ENCODE measurements around the gene ACADM.

Gene ACADM

DNA sequence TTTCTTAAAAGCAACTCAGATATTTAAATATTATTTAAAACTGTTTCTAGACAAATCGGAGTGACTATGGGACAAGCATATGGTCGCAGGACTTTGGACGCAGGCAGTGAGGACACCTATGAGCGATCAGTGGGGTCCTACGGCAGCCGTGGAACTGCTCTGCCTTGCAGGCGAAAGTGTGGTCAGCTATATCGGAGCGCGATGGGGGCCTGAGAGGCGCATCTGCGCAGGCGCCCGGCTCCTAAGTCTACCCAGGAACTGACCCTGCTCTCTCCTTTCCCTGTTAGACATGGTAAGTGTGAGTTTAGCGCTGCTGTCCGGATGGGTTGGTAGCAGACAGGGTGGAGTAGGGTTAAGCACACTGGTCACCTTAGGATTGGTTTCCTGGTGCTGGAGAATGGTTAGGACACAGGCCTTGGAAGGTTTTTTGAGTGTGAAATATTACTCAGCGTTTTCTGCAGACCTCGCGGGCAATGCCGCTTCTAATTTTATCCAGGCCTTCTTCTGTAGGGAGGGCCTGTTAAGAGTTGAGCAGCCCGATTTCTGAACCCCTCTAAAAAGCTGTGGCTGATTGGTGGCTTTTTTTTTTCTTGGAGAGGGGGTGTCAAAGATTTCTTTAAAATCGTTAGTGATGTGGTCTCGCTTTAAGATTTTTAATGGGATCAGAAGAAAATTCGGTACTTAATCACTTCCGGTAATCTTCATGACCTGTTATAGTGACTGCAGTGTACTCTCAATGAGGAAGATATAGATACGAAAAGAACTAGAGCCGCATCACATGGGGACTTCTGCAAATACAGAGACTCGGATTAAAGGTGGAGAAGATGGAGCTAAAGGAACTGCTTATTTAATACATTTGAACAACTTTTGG, 61.7 kb downstream of the ACADM start, which contains the start of gene RABGGTB:
RABGGTB (plus strand) TSS at position 274 of the 871 bp plus-strand sequence; CDS start at position 290, 16 bp downstream.
- peak; percentile 98 for DNase-seq (ENCODE audit: low read depth in 2 of 2)
- H3K4me3 ChIP-seq (replicated peaks in 1 of 2; ENCODE audit: low read depth in 2 of 2, low read length in 2 of 2): peak within 1 kb of the TSS; percentile 78 to 80
- TF ChIP-seq, protein P1, sequence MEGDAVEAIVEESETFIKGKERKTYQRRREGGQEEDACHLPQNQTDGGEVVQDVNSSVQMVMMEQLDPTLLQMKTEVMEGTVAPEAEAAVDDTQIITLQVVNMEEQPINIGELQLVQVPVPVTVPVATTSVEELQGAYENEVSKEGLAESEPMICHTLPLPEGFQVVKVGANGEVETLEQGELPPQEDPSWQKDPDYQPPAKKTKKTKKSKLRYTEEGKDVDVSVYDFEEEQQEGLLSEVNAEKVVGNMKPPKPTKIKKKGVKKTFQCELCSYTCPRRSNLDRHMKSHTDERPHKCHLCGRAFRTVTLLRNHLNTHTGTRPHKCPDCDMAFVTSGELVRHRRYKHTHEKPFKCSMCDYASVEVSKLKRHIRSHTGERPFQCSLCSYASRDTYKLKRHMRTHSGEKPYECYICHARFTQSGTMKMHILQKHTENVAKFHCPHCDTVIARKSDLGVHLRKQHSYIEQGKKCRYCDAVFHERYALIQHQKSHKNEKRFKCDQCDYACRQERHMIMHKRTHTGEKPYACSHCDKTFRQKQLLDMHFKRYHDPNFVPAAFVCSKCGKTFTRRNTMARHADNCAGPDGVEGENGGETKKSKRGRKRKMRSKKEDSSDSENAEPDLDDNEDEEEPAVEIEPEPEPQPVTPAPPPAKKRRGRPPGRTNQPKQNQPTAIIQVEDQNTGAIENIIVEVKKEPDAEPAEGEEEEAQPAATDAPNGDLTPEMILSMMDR (IDR thresholded peaks at IDR 0.05; ENCODE audit: low read depth, low read length): no peak

DNA sequence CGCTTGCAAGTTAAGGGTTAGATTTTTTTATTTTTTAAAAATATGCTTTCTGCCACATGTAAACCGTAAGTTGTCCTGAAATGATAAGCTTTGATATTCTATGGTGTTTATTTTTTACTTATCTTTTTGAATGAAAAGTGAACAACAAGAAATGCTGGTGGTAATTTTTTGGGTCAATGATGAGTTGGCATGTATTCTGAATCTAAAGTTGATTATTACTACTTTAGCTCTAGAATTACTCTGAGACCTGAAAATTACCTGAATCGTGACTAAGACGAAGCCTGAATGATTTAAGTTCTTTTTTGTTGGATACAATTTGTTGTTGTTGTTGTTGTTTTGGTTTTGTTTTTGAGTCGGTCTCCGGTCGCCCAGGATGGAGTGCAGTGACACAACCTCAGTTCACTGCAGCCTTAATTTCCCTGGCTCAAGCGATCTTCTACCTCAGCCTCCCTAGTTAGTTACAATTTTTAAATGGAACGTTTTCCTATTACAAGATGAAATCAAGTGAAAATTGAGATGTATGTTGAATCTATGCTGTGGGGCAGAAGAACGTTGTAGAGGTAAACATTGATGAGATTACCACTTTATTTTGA, 62.5 kb downstream of the ACADM start:
- peak overlapping the region; percentile 78 to 80 for H3K4me3 ChIP-seq (replicated peaks in 1 of 2; ENCODE audit: low read depth in 2 of 2, low read length in 2 of 2)
- TF ChIP-seq, protein P1 (IDR thresholded peaks at IDR 0.05; ENCODE audit: low read depth, low read length): no peak
- DNase-seq (ENCODE audit: low read depth in 2 of 2): no peak

DNA sequence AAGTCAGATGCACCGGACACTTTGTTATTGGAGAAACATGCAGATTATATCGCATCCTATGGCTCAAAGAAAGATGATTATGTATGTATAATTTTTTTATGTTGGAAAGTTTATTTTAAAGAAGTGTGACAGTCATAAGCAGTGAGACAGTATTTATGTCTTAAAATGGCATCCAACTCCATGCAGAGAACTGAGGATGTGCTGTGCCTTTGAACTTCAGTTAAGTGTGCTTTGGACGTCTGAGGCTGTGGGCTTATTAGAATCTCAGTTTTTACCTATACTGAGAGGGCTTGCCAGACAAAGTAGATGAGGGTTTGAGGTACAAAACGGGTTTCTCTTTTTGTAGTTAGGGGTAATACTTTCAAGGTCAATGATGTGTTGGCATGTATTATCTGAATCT, 63.0 kb downstream of the ACADM start:
- DNase-seq (ENCODE audit: low read depth in 2 of 2): no peak
- TF ChIP-seq, protein P1 (IDR thresholded peaks at IDR 0.05; ENCODE audit: low read depth, low read length): no peak
- peak overlapping the region; percentile 78 to 80 for H3K4me3 ChIP-seq (replicated peaks in 1 of 2; ENCODE audit: low read depth in 2 of 2, low read length in 2 of 2)

DNA sequence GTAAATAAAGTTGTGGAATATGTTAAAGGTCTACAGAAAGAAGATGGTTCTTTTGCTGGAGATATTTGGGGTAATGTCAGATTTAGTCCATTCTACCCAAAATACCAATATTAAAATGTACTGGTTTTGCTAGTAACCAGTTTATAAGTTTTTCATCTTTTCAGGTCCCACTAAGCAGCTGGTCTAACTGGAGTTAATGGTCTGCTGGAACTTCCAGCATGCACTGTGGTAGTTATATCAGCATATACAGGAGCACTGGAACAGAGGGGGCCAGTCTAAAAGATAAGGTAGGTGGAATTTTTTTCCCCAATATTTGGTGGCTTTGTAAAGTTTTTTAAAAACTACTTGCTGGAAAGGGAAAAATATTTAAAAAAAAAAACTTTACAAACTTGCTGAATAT, 65.5 kb downstream of the ACADM start:
- TF ChIP-seq, protein P1 (IDR thresholded peaks at IDR 0.05; ENCODE audit: low read depth, low read length): no peak
- H3K4me3 ChIP-seq (replicated peaks in 1 of 2; ENCODE audit: low read depth in 2 of 2, low read length in 2 of 2): no peak overlapping the region
- no peak for DNase-seq (ENCODE audit: low read depth in 2 of 2)

DNA sequence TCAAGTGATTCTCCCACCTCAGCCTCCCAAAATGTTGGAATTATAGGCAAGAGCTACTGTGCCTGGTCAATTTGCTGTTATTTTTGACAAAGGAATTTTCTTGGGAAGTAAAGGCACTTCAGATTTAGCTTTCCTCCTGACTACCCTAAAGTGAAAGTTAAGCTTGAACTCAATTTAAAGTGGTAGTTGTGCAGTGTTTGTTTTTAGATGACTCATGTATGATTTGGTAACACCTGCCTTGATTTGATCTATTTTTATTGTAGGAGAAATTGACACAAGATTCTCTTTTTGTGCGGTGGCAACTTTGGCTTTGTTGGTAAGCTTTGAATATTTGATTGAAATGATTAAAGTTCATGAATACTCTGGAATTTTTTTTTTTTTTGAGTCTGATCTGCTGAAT, 66.5 kb downstream of the ACADM start:
- peak overlapping the region in 1 of 2 donors; percentile 7 for H3K4me3 ChIP-seq (replicated peaks in 1 of 2; ENCODE audit: low read depth in 2 of 2, low read length in 2 of 2)
- TF ChIP-seq, protein P1 (IDR thresholded peaks at IDR 0.05; ENCODE audit: low read depth, low read length): no peak
- DNase-seq (ENCODE audit: low read depth in 2 of 2): peak in 1 of 2 donors; percentile 42

DNA sequence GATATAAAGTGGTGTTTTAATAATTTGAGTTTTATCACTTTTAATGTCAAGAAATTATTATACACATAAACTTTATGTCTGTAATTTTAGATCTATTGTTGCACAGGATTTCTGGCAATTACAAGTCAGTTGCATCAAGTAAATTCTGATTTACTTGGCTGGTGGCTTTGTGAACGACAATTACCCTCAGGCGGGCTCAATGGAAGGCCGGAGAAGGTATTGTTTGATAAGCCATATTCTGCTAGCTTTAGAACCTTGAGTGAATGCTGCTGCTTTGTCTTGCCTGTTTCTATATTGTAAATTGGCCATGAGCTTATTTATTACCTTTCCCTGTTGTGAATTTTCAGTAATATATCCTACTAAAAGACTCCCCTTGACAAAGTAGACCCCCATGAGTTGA, 67.6 kb downstream of the ACADM start:
- TF ChIP-seq, protein P1 (IDR thresholded peaks at IDR 0.05; ENCODE audit: low read depth, low read length): no peak
- H3K4me3 ChIP-seq (replicated peaks in 1 of 2; ENCODE audit: low read depth in 2 of 2, low read length in 2 of 2): no peak overlapping the region
- no peak for DNase-seq (ENCODE audit: low read depth in 2 of 2)

Data from cardiac fibroblast (primary cell).